Measurements from ENCODE around the gene DDX5. TPM values are rescaled to one million over a fixed set of nuclear protein-coding genes. Genes with fewer than 3 reads are reported as not detected.

The DDX5 gene
- total and polyA plus RNA-seq, 2 experiments from 2014 or later, result 241 to 643 TPM

GRCh38 chr17:64534187-64534586 lies 28.1 kb upstream of the DDX5 start:
- in situ Hi-C loops (cut with MboI), result no loop called here
- WGBS, 2 experiments (ENCODE audit: low coverage in 1 of 2, low lambda C conversion rate in 2 of 2, missing lambda C conversion rate in 2 of 2), result 94 to 96% methylated on average over 3 of the region's 3 CpGs
- no peaks in the 10 kb centered on the region for H4K20me1 ChIP-seq (ENCODE audit: insufficient read depth)
- H2AFZ ChIP-seq, result no peak overlapping the region
- H3K9me3 ChIP-seq (ENCODE audit: low read depth), result no peaks in the 10 kb centered on the region
- H3K4me3 ChIP-seq, result no peak overlapping the region
- TF ChIP-seq EZH2phosphoT487 (IDR thresholded peaks at IDR 0.05; ENCODE audit: insufficient read depth, low read depth) (no peak), EZH2 (IDR thresholded peaks at IDR 0.05; ENCODE audit: insufficient read depth, poor library complexity, severe bottlenecking) (no peak)
- H3K9me2 ChIP-seq (ENCODE audit: insufficient read depth), result no peaks in the 10 kb centered on the region
- H3K27ac ChIP-seq, result 0 out of 2 replicates have a peak overlapping the region, but pooled peaks have one; percentile 20
- no peak overlapping the region for H3K4me2 ChIP-seq (ENCODE audit: unreplicated experiment)
- H3K4me1 ChIP-seq (ENCODE audit: insufficient read depth), result no peaks in the 10 kb centered on the region
- H3K27me3 ChIP-seq (replicated peaks; ENCODE audit: insufficient read depth), result no peaks in the 10 kb centered on the region
- peaks cover 92% of the 10 kb centered on the region for H3K36me3 ChIP-seq (ENCODE audit: low read depth)
- peaks cover 24% of the 10 kb centered on the region for H3K79me2 ChIP-seq (ENCODE audit: insufficient read depth)
- peak; percentile 42 for DNase-seq
- no peak overlapping the region for H3K9ac ChIP-seq
- H3F3A ChIP-seq (ENCODE audit: insufficient read depth), result peaks cover 100% of the 10 kb centered on the region

- peaks cover 89% of the 10 kb centered on the region for H3K36me3 ChIP-seq (ENCODE audit: low read depth)
- in situ Hi-C loops (cut with MboI), result no loop called here
Measured at GRCh38 chr17:64533784-64534183, 27.7 kb upstream of the DDX5 start.

GRCh38 chr17:64532409-64532808 lies 26.3 kb upstream of the DDX5 start:
- Histone ChIP-seq H3K9me2 (ENCODE audit: insufficient read depth) (no peaks in the 10 kb centered on the region), H3K36me3 (ENCODE audit: low read depth) (peaks cover 87% of the 10 kb centered on the region)

More at GRCh38 chr17:64533784-64534183, 27.7 kb upstream of the DDX5 start:
- Histone ChIP-seq H2AFZ (no peak overlapping the region), H3K27me3 (replicated peaks; ENCODE audit: insufficient read depth) (no peaks in the 10 kb centered on the region), H3K79me2 (ENCODE audit: insufficient read depth) (peaks cover 20% of the 10 kb centered on the region), H3K9me2 (ENCODE audit: insufficient read depth) (no peaks in the 10 kb centered on the region), H4K20me1 (ENCODE audit: insufficient read depth) (no peaks in the 10 kb centered on the region), H3K9ac (no peak overlapping the region), H3K4me2 (ENCODE audit: unreplicated experiment) (no peak overlapping the region), H3K4me1 (ENCODE audit: insufficient read depth) (no peaks in the 10 kb centered on the region), H3K4me3 (no peak overlapping the region), H3K27ac (peak overlapping the region; percentile 20; the same call in 1 of the 2 replicates), H3K9me3 (ENCODE audit: low read depth) (no peaks in the 10 kb centered on the region), H3F3A (ENCODE audit: insufficient read depth) (peaks cover 100% of the 10 kb centered on the region)
- WGBS, 2 experiments (ENCODE audit: low coverage in 1 of 2, low lambda C conversion rate in 2 of 2, missing lambda C conversion rate in 2 of 2), result 98 to 100% methylated on average over 2 of the region's 2 CpGs
- TF ChIP-seq EZH2phosphoT487 (IDR thresholded peaks at IDR 0.05; ENCODE audit: insufficient read depth, low read depth) (no peak), EZH2 (IDR thresholded peaks at IDR 0.05; ENCODE audit: insufficient read depth, poor library complexity, severe bottlenecking) (no peak)
- no peak for DNase-seq

GRCh38 chr17:64531955-64532371 lies 25.9 kb upstream of the DDX5 start:
- peak; percentile 56 for DNase-seq
- peak overlapping the region; percentile 52 for H3K27ac ChIP-seq
- TF ChIP-seq EZH2 (IDR thresholded peaks at IDR 0.05; ENCODE audit: insufficient read depth, poor library complexity, severe bottlenecking) (no peak), EZH2phosphoT487 (IDR thresholded peaks at IDR 0.05; ENCODE audit: insufficient read depth, low read depth) (no peak)
- no peak overlapping the region for H3K4me2 ChIP-seq (ENCODE audit: unreplicated experiment)
- no peak overlapping the region for H2AFZ ChIP-seq
- 0 out of 2 replicates have a peak overlapping the region, but pooled peaks have one; percentile 6 for H3K9ac ChIP-seq
- in situ Hi-C loops (cut with MboI), result no loop called here
- H3K79me2 ChIP-seq (ENCODE audit: insufficient read depth), result peaks cover 18% of the 10 kb centered on the region
- no peaks in the 10 kb centered on the region for H4K20me1 ChIP-seq (ENCODE audit: insufficient read depth)
- H3K4me3 ChIP-seq, result no peak overlapping the region
- no peaks in the 10 kb centered on the region for H3K9me2 ChIP-seq (ENCODE audit: insufficient read depth)
- H3K4me1 ChIP-seq (ENCODE audit: insufficient read depth), result no peaks in the 10 kb centered on the region
- H3F3A ChIP-seq (ENCODE audit: insufficient read depth), result peaks cover 97% of the 10 kb centered on the region
- H3K27me3 ChIP-seq (replicated peaks; ENCODE audit: insufficient read depth), result no peaks in the 10 kb centered on the region
- no peaks in the 10 kb centered on the region for H3K9me3 ChIP-seq (ENCODE audit: low read depth)
- 15 to 21% methylated on average over 5 of the region's 5 CpGs for WGBS, 2 experiments (ENCODE audit: low coverage in 1 of 2, low lambda C conversion rate in 2 of 2, missing lambda C conversion rate in 2 of 2)
- peaks cover 86% of the 10 kb centered on the region for H3K36me3 ChIP-seq (ENCODE audit: low read depth)

More at GRCh38 chr17:64532409-64532808, 26.3 kb upstream of the DDX5 start:
- H2AFZ ChIP-seq, result no peak overlapping the region
- TF ChIP-seq EZH2 (IDR thresholded peaks at IDR 0.05; ENCODE audit: insufficient read depth, poor library complexity, severe bottlenecking) (no peak), EZH2phosphoT487 (IDR thresholded peaks at IDR 0.05; ENCODE audit: insufficient read depth, low read depth) (no peak)
- WGBS, 2 experiments (ENCODE audit: low coverage in 1 of 2, low lambda C conversion rate in 2 of 2, missing lambda C conversion rate in 2 of 2), result 69 to 74% methylated on average over 5 of the region's 5 CpGs
- H3K9ac ChIP-seq, result 0 out of 2 replicates have a peak overlapping the region, but pooled peaks have one; percentile 6
- no peaks in the 10 kb centered on the region for H3K27me3 ChIP-seq (replicated peaks; ENCODE audit: insufficient read depth)
- H3F3A ChIP-seq (ENCODE audit: insufficient read depth), result peaks cover 97% of the 10 kb centered on the region
- in situ Hi-C loops (cut with MboI), result no loop called here
- no peak overlapping the region for H3K4me2 ChIP-seq (ENCODE audit: unreplicated experiment)
- H3K4me3 ChIP-seq, result no peak overlapping the region
- H4K20me1 ChIP-seq (ENCODE audit: insufficient read depth), result no peaks in the 10 kb centered on the region
- peak; percentile 31 for DNase-seq
- H3K4me1 ChIP-seq (ENCODE audit: insufficient read depth), result no peaks in the 10 kb centered on the region
- H3K79me2 ChIP-seq (ENCODE audit: insufficient read depth), result peaks cover 18% of the 10 kb centered on the region
- no peaks in the 10 kb centered on the region for H3K9me3 ChIP-seq (ENCODE audit: low read depth)
- peak overlapping the region; percentile 52 for H3K27ac ChIP-seq

Data from GM23248 (cell line).